SJCRH30 (cell line): Measurements from ENCODE around the gene CASP9. TPM values are rescaled to one million over a fixed set of nuclear protein-coding genes. Genes with fewer than 3 reads are reported as not detected.
"Not testable (repeated sequence)": the region's sequence is repeated elsewhere in the genome, so short reads cannot be mapped to it uniquely, and the experiment has no call there.

ENCODE experiments used
- DNase-seq, 2 experiments: peaks; one replicate each; pipeline ENCODE4 v3.0.0-alpha.2; 2015 to 2020
- H3K27ac ChIP-seq: fragments of 250-450 bp; sonication (Bioruptor Pico); 2 replicates; pipeline ENCODE4 v1.5.1; 2020; ENCODE audit warnings: mild to moderate bottlenecking, moderate library complexity
- H3K27me3 ChIP-seq: fragments of 250-450 bp; sonication (Bioruptor Pico); 2 replicates; pipeline ENCODE4 v1.5.1; 2020; ENCODE audit warnings: mild to moderate bottlenecking, moderate library complexity
- H3K36me3 ChIP-seq: fragments of 250-450 bp; sonication (Bioruptor Pico); 2 replicates; pipeline ENCODE4 v1.5.1; 2020; ENCODE audit warnings: mild to moderate bottlenecking, moderate library complexity
- H3K4me1 ChIP-seq: fragments of 250-450 bp; sonication (Bioruptor Pico); 2 replicates; pipeline ENCODE4 v1.5.1; 2020; ENCODE audit warnings: mild to moderate bottlenecking, moderate library complexity
- H3K4me3 ChIP-seq: fragments of 250-450 bp; sonication (Bioruptor Pico); 2 replicates; pipeline ENCODE4 v1.5.1; 2020; ENCODE audit warnings: mild to moderate bottlenecking, moderate library complexity
- H3K9me3 ChIP-seq: fragments of 250-450 bp; sonication (Bioruptor Pico); replicated peaks from 2 replicates; pipeline ENCODE4 v1.5.1; 2020; ENCODE audit warnings: mild to moderate bottlenecking, moderate library complexity
- total RNA-seq: library from RNA; depleted of rRNA; stranded (reverse); fragments of >200 nt; shearing (Covaris generic); gene quantifications from 2 replicates; pipeline ENCODE4 v1.2.3, GENCODE V29; 2014

CASP9 gene
- total RNA-seq, 1 experiment from 2014 or later, result 34.6 TPM

- Histone ChIP-seq H3K9me3 (no peaks in the 10 kb centered on the region), H3K4me1 (peaks cover 8% of the 10 kb centered on the region; the same call in 1 of the 2 replicates), H3K36me3 (peaks cover 19% of the 10 kb centered on the region), H3K27me3 (no peaks in the 10 kb centered on the region), H3K27ac (no peak overlapping the region), H3K4me3 (no peak overlapping the region)
- no peak for DNase-seq
Measured at GRCh38 chr1:15519625-15520024, 4.4 kb downstream of the CASP9 start.

GRCh38 chr1:15515022-15515663 lies 8.9 kb downstream of the CASP9 start:
- H3K4me1 ChIP-seq, result no peaks in the 10 kb centered on the region
- H3K27ac ChIP-seq, result no peak overlapping the region
- H3K27me3 ChIP-seq, result no peaks in the 10 kb centered on the region
- DNase-seq, result no peak
- H3K36me3 ChIP-seq, result peaks cover 29% of the 10 kb centered on the region
- no peak overlapping the region for H3K4me3 ChIP-seq
- H3K9me3 ChIP-seq, result no peaks in the 10 kb centered on the region

GRCh38 chr1:15514557-15514956 lies 9.5 kb downstream of the CASP9 start:
- H3K27ac ChIP-seq, H3K9me3 ChIP-seq, H3K4me3 ChIP-seq, H3K4me1 ChIP-seq, DNase-seq, H3K27me3 ChIP-seq: not testable (repeated sequence)
- H3K36me3 ChIP-seq, result peaks cover 29% of the 10 kb centered on the region

GRCh38 chr1:15513919-15514318 lies 10.1 kb downstream of the CASP9 start:
- no peak overlapping the region for H3K27ac ChIP-seq
- no peaks in the 10 kb centered on the region for H3K4me1 ChIP-seq
- peaks cover 31% of the 10 kb centered on the region for H3K36me3 ChIP-seq
- no peak for DNase-seq
- H3K4me3 ChIP-seq, result no peak overlapping the region
- H3K9me3 ChIP-seq, result no peaks in the 10 kb centered on the region
- H3K27me3 ChIP-seq, result no peaks in the 10 kb centered on the region

GRCh38 chr1:15513192-15513591 lies 10.8 kb downstream of the CASP9 start:
- H3K4me3 ChIP-seq, result no peak overlapping the region
- peaks cover 31% of the 10 kb centered on the region for H3K36me3 ChIP-seq
- no peak overlapping the region for H3K27ac ChIP-seq
- H3K4me1 ChIP-seq, result no peaks in the 10 kb centered on the region
- H3K27me3 ChIP-seq, result no peaks in the 10 kb centered on the region
- H3K9me3 ChIP-seq, result no peaks in the 10 kb centered on the region
- no peak for DNase-seq

GRCh38 chr1:15510611-15511405 lies 13.2 kb downstream of the CASP9 start:
- no peak for DNase-seq
- Histone ChIP-seq H3K27me3 (no peaks in the 10 kb centered on the region), H3K27ac (no peak overlapping the region), H3K9me3 (no peaks in the 10 kb centered on the region), H3K4me3 (no peak overlapping the region), H3K4me1 (no peaks in the 10 kb centered on the region), H3K36me3 (peaks cover 21% of the 10 kb centered on the region)

GRCh38 chr1:15509586-15509985 lies 14.4 kb downstream of the CASP9 start:
- H3K36me3 ChIP-seq, result peaks cover 26% of the 10 kb centered on the region
- no peaks in the 10 kb centered on the region for H3K4me1 ChIP-seq
- no peak overlapping the region for H3K4me3 ChIP-seq
- DNase-seq, result no peak
- H3K9me3 ChIP-seq, result no peaks in the 10 kb centered on the region
- no peak overlapping the region for H3K27ac ChIP-seq
- H3K27me3 ChIP-seq, result no peaks in the 10 kb centered on the region

GRCh38 chr1:15508700-15509487 lies 15.1 kb downstream of the CASP9 start:
- Histone ChIP-seq H3K4me3 (no peak overlapping the region), H3K4me1 (no peaks in the 10 kb centered on the region), H3K27ac (no peak overlapping the region), H3K9me3 (no peaks in the 10 kb centered on the region), H3K36me3 (peaks cover 25% of the 10 kb centered on the region), H3K27me3 (no peaks in the 10 kb centered on the region)
- no peak for DNase-seq

GRCh38 chr1:15507278-15507677 lies 16.7 kb downstream of the CASP9 start:
- no peak overlapping the region for H3K4me3 ChIP-seq
- no peaks in the 10 kb centered on the region for H3K4me1 ChIP-seq
- DNase-seq, result no peak

GRCh38 chr1:15506831-15507230 lies 17.2 kb downstream of the CASP9 start:
- DNase-seq, result no peak

More at GRCh38 chr1:15507278-15507677, 16.7 kb downstream of the CASP9 start:
- H3K36me3 ChIP-seq, result peaks cover 22% of the 10 kb centered on the region
- H3K27ac ChIP-seq, result no peak overlapping the region
- no peaks in the 10 kb centered on the region for H3K9me3 ChIP-seq
- H3K27me3 ChIP-seq, result no peaks in the 10 kb centered on the region

GRCh38 chr1:15504436-15504835 lies 19.6 kb downstream of the CASP9 start:
- Histone ChIP-seq H3K27ac (no peak overlapping the region), H3K36me3 (peaks cover 27% of the 10 kb centered on the region), H3K9me3 (no peaks in the 10 kb centered on the region), H3K4me1 (peaks cover 12% of the 10 kb centered on the region), H3K27me3 (no peaks in the 10 kb centered on the region), H3K4me3 (no peak overlapping the region)
- no peak for DNase-seq

More at GRCh38 chr1:15506831-15507230, 17.2 kb downstream of the CASP9 start:
- Histone ChIP-seq H3K4me1 (peaks cover 3% of the 10 kb centered on the region), H3K4me3 (no peak overlapping the region), H3K9me3 (no peaks in the 10 kb centered on the region), H3K27ac (no peak overlapping the region), H3K27me3 (no peaks in the 10 kb centered on the region), H3K36me3 (peaks cover 18% of the 10 kb centered on the region)

GRCh38 chr1:15501208-15502032 lies 22.6 kb downstream of the CASP9 start:
- H3K27ac ChIP-seq, result no peak overlapping the region
- H3K36me3 ChIP-seq, result peaks cover 41% of the 10 kb centered on the region
- peaks cover 12% of the 10 kb centered on the region for H3K4me1 ChIP-seq
- 0 out of 2 replicates have a peak, but pooled peaks cover 3% of the 10 kb centered on the region for H3K9me3 ChIP-seq
- no peak overlapping the region for H3K4me3 ChIP-seq
- H3K27me3 ChIP-seq, result no peaks in the 10 kb centered on the region
- DNase-seq, result peak; percentile 87 to 94

- no peak for DNase-seq
- Histone ChIP-seq H3K27ac (no peak overlapping the region), H3K4me1 (peaks cover 12% of the 10 kb centered on the region), H3K9me3 (0 out of 2 replicates have a peak, but pooled peaks cover 3% of the 10 kb centered on the region), H3K36me3 (peaks cover 37% of the 10 kb centered on the region), H3K27me3 (no peaks in the 10 kb centered on the region), H3K4me3 (no peak overlapping the region)
Measured at GRCh38 chr1:15500184-15501178, 23.5 kb downstream of the CASP9 start.
